Measurements from ENCODE around the gene HMGN4. TPM values are rescaled to one million over a fixed set of nuclear protein-coding genes. Genes with fewer than 3 reads are reported as not detected.

The HMGN4 gene
- total and polyA plus RNA-seq, 9 of the 15 experiments (the other 6 are each of a cell fraction or from before 2014, with no cell fraction given) = 35.4 to 134 (median 94.1) TPM

DNA sequence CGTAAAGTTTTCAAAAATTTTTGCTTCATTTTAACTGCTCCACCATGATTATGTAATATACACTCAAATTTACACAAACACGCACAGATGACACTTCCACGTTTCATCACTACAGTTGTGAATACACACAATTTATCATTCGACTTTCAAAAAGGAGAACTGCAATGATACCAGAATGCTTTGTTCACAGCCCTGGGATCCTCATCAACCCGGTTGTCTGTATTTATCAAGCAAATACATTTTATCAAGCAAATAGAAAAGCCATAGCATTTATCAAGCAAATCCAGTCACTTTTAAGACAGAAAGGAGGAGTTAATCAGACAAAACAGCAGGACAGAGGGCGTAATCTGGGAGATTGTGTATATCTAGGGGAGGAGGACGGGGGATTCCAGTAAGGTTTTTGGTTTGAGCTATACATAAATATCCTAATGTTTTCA lies 38.3 kb downstream of the HMGN4 start (continued):
- TF ChIP-seq ZBTB40 (IDR thresholded peaks at IDR 0.05) = no peak
- TF ChIP-seq ZBTB40 (CRISPR knock-in tag; IDR thresholded peaks at IDR 0.05) = no peak
- TF ChIP-seq, protein P1, sequence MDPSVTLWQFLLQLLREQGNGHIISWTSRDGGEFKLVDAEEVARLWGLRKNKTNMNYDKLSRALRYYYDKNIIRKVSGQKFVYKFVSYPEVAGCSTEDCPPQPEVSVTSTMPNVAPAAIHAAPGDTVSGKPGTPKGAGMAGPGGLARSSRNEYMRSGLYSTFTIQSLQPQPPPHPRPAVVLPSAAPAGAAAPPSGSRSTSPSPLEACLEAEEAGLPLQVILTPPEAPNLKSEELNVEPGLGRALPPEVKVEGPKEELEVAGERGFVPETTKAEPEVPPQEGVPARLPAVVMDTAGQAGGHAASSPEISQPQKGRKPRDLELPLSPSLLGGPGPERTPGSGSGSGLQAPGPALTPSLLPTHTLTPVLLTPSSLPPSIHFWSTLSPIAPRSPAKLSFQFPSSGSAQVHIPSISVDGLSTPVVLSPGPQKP (CRISPR knock-in tag; IDR thresholded peaks at IDR 0.05) = no peak
- TF ChIP-seq TCFL5 (CRISPR knock-in tag; conservative IDR thresholded peaks at IDR 0.05) = no peak
- TF ChIP-seq, protein P2, sequence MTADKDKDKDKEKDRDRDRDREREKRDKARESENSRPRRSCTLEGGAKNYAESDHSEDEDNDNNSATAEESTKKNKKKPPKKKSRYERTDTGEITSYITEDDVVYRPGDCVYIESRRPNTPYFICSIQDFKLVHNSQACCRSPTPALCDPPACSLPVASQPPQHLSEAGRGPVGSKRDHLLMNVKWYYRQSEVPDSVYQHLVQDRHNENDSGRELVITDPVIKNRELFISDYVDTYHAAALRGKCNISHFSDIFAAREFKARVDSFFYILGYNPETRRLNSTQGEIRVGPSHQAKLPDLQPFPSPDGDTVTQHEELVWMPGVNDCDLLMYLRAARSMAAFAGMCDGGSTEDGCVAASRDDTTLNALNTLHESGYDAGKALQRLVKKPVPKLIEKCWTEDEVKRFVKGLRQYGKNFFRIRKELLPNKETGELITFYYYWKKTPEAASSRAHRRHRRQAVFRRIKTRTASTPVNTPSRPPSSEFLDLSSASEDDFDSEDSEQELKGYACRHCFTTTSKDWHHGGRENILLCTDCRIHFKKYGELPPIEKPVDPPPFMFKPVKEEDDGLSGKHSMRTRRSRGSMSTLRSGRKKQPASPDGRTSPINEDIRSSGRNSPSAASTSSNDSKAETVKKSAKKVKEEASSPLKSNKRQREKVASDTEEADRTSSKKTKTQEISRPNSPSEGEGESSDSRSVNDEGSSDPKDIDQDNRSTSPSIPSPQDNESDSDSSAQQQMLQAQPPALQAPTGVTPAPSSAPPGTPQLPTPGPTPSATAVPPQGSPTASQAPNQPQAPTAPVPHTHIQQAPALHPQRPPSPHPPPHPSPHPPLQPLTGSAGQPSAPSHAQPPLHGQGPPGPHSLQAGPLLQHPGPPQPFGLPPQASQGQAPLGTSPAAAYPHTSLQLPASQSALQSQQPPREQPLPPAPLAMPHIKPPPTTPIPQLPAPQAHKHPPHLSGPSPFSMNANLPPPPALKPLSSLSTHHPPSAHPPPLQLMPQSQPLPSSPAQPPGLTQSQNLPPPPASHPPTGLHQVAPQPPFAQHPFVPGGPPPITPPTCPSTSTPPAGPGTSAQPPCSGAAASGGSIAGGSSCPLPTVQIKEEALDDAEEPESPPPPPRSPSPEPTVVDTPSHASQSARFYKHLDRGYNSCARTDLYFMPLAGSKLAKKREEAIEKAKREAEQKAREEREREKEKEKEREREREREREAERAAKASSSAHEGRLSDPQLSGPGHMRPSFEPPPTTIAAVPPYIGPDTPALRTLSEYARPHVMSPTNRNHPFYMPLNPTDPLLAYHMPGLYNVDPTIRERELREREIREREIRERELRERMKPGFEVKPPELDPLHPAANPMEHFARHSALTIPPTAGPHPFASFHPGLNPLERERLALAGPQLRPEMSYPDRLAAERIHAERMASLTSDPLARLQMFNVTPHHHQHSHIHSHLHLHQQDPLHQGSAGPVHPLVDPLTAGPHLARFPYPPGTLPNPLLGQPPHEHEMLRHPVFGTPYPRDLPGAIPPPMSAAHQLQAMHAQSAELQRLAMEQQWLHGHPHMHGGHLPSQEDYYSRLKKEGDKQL (CRISPR knock-in tag; IDR thresholded peaks at IDR 0.05; ENCODE audit: borderline replicate concordance) = no peak
- TF ChIP-seq ZBTB2 (IDR thresholded peaks at IDR 0.05) = no peak
- TF ChIP-seq KAT7 (CRISPR knock-in tag; IDR thresholded peaks at IDR 0.05; ENCODE audit: borderline replicate concordance) = no peak
- TF ChIP-seq NR2C1 (IDR thresholded peaks at IDR 0.05) = no peak
- no peak for TF ChIP-seq NR2C1 (tag; IDR thresholded peaks at IDR 0.05)
- no peak for TF ChIP-seq PYGO2 (tag; IDR thresholded peaks at IDR 0.05)
- TF ChIP-seq RHOXF2B (CRISPR knock-in tag; conservative IDR thresholded peaks at IDR 0.05) = no peak
- no peak for TF ChIP-seq SETDB1 (IDR thresholded peaks at IDR 0.05; ENCODE audit: low read length)

Data from K562 (cell line).